HG03354 (cell line): Measurements from ENCODE around the gene APOL5.
"Not testable (repeated sequence)": the region's sequence is repeated elsewhere in the genome, so short reads cannot be mapped to it uniquely, and the experiment has no call there.

Experiments used
- ATAC-seq: cut with Tn5 transposase; IDR thresholded peaks from one replicate; pipeline ENCODE4 v1.9.1; 2021; ENCODE audit warnings: mild to moderate bottlenecking; ENCODE audit not compliant: unreplicated experiment, poor library complexity, severe bottlenecking

Gene APOL5, protein sequence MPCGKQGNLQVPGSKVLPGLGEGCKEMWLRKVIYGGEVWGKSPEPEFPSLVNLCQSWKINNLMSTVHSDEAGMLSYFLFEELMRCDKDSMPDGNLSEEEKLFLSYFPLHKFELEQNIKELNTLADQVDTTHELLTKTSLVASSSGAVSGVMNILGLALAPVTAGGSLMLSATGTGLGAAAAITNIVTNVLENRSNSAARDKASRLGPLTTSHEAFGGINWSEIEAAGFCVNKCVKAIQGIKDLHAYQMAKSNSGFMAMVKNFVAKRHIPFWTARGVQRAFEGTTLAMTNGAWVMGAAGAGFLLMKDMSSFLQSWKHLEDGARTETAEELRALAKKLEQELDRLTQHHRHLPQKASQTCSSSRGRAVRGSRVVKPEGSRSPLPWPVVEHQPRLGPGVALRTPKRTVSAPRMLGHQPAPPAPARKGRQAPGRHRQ

DNA sequence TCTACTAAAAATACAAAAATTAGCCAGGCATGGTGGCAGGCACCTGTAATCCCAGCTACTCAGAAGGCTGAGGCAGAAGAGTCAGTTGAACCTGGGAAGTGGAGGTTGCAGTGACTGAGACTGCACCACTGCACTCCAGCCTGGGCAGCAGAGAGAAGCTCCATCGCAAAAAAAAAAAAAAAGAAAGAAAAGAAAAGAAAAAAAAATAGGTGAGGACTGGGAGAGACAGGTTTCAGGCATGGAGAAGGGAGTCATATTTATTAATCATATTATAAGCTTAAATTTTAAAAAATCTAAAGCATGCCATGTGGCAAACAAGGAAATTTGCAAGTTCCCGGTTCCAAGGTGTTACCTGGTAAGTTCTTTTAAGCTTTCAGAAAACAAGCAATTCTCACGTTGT, at the start of gene APOL5:
TSS of gene APOL5 (plus strand) at position 301 of the 400 bp plus-strand sequence. CDS start at position 301, 0 bp downstream.
- no peak for ATAC-seq

DNA sequence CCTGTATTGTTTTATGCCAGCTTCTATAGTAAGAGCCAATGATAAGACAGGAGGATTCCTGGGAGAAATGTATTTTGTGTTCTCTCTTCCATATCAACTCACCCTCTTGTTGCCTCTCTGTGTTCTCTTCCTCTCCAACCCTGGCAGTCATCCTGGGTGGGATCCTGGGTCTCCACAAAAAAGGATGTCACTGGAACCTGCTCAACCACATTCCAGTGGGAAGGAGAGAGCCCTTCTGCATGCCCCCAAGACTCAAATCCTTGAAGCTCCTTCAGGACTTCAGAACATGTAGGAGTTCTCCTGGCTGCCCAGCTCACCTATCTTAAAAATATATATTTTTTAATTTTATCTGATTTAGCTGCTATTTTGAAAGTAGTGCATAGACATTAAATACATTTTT, 43.3 kb upstream of the APOL5 start:
- no peak for ATAC-seq

DNA sequence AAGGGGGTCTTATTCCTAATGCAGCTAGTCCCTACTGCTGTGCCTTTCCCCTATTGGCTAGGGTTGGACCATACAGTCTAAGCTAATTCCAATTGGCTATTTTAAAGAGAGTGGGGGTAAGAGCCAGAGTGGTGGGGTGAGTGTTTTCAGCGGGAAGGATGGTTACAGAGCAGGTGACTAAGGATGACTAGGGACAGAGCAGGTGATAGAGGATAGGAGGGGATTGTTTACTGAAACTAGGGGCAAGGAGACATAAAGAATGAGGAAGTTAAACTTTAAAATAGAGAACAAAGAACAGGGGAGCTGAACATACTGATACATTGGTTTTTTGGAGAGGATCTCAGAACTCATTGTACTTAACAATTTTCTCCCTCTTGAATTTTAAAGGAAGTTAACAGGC, 41.6 kb upstream of the APOL5 start:
- ATAC-seq: not testable (repeated sequence)

DNA sequence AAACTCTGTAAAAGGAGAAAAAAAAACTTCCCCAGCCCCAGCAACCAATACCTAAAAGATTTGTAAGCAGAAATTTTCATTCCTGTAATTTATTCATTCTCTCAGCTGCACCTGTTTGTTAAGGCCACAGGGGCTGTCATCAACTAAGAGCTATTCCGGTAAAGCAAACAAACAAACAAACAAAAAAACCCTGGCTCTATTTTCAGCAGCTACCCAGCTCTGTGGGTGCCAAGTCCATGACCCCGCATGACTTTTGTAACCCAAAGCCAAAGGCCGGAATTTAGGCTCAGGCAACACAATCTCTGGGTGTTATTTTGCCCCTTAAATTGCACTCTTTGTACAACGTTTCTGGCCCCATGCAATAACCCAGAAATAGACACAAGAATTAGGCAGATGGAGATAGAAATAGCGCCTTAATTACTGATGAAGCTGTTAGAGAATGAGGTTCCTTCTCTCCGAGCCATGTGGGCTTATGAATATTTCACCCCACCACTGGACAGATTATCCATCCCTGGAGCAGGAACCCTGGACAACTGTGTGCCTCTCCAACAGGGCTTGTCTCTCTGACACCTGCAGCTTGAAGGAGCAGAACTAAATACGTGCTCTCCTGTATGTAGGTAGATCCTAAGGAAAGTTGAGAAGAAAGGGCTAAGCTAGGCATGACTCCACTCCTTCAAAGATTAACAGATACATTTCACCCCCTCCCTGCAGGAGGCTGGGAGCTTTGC, 40.0 kb upstream of the APOL5 start:
- ATAC-seq: no peak

DNA sequence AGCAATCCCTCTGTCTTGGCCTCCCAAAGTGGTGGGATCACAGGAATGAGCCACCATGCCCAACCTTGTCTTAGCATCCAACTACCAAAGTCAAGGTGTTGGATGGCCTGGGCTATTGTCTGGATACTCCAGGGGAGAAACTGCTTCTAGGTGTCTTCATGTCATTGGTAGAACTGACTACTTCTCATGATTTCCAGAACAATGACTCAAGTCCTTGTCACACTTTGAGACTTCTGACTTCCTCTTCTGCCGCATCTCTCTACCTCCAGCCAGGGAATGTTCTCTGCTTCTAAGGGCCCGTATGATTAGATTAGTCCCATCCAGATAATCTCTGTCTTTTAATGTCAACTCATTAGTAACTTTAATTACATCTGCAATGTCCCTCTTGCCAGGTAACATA, 38.8 kb upstream of the APOL5 start:
- ATAC-seq: no peak

DNA sequence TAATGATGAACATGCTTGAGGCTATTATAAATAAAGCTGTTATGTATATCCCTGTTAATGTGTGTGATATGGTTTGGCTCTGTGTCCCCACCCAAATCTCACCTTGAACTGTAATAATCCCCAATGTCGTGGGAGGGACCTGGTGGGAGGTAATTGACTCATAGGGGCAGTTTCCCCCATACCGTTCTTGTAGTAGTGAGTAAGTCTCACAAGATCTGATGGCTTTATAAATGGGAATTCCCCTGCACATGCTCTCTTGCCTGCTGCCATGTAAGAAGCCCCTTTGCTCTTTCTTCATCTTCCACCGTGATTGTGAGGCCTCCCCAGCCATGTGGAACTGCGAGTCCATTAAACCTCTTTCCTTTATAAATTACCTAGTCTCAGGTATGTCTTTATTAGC, 38.2 kb upstream of the APOL5 start:
- not testable (repeated sequence) for ATAC-seq

DNA sequence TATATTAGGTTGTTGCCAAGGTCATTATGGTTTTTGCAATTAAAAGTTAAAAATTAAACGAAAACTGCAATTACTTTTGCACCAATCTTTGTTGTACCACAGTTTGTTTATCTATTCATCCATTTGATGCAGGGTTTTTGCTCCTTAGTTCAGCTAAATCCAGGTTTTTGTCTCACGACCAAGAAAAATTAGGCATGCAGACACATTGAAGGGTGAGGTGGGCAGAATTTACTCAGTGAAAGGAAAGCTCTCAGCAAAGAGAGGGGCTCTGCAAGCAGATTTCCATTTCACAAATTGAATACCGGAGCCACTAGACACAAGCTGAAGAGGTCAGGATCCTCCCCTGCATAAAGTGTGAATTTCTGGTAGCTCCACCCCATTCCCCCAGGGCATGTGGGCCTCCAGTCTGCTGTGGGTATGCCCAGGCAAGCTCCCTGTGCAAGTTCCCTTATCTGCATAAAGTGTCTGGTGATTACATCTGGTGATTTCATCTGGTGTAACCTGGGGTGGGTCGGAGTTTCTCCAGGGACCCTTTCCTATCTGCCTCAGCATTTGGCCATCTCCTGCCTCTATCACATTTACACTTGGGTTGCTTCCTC, 36.1 kb upstream of the APOL5 start:
- ATAC-seq: no peak

DNA sequence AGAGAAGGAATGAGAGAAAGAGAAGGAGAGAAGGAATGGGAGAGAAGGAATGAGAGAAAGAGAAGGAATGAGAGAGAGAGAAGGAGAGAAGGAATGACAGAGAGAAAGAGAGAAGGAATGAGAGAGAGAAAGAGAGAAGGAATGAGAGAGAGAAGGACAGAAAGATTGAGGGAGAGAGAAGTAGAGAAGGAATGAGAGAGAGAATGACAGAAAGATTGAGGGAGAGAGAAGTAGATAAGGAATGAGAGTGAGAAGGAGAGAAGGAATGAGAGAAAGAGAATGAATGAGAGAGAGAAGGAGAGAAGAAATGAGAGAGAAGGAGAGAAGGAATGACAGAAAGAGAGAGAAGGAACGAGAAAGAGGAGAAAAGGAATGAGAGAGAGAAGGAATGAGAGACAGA, 34.1 kb upstream of the APOL5 start:
- ATAC-seq: no peak

DNA sequence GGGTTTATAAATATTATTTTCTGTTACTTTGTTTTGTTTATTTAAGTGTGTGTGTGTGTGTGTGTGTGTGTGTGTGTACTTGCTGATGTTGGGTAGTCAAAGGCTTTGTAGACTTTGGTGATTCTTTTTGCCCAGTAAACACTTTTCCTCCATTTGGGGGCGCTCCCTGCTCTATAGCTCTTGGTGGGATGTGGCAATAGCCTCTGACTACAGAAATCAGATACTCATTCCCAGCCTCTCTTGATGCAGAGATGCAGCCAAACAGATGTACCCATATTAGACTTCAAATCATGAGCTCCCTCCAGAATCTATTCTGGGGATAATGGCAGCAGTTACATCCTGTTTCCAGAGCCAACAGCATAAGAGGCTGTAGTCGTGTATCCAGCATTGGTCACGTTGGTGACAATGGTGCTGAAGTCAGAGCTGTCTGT, 33.4 kb upstream of the APOL5 start:
- no peak for ATAC-seq

DNA sequence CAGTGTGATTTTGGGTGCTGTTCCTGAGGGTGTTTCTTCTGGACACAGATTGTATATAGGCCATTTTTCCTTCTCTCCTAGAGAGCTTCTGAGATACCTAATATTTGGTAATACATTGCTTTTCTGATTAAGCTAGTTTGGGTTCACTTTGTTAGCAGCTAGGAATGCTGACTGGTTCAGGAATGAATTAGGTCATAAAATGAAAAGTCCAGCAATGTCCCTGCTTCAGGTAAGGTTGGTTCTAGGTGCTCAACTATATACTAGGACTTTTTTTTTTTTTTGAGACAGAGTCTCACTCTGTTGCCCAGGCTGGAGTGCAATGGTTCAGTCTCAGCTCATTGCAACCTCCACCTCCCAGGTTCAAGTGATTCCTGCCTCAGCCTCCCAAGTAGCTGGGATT, 32.9 kb upstream of the APOL5 start:
- no peak for ATAC-seq

DNA sequence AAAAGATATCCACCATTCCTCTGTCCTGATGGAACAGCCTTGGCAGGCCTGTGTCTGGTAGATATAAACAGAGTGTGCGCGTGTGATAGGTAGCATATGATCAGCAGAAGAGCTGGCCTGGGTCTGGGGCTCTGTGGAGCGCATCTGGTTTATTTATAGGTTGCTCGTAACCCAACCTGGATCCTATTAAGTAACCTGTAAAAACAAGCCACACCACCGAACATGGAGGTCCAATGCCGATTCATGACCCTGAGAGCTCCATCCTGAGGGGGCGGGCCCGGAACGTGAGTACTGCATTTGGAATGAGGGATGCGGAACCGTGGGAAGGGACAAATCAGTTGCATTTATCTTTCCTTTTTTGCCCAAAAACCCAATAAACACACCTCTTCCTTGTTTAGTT, 31.9 kb upstream of the APOL5 start:
- no peak for ATAC-seq

DNA sequence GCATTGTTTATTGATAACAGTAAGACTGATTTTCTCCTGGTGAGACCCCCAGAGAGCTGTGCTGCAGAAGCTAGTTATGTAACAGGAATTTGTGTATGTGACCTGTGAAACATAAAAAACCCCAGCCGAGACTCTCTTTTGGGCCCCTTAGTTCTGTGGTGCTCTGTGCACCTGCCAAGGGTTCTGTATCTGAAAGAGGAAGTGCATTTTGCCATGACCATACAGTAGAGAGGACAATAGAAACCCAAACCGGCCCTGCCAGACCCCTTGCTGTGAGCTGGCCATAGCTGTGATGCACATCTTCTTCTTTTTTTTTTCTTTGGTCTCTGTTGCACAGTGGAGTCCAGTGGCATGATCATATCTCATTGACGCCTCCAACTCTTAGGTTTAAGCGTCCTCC, 31.4 kb upstream of the APOL5 start:
- ATAC-seq: no peak

DNA sequence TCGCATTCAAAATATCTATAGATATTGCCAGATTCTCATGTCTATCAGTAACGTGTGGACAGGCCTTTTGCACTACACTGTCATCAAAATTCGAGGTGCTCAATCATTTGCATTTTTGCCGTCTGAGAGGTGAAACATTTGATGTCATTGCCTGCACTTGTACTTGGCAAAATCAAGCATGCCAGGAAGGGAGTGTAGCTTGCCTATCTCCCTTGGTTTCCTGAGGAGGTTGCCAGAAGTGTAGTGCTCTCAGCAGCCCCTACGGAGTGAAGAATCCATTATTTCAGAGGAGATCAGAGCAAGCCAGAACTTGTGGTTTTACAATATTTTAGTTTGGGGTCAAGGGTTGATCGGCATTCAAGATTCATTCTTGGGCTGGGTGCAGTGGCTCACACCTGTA, 30.2 kb upstream of the APOL5 start:
- ATAC-seq: no peak

DNA sequence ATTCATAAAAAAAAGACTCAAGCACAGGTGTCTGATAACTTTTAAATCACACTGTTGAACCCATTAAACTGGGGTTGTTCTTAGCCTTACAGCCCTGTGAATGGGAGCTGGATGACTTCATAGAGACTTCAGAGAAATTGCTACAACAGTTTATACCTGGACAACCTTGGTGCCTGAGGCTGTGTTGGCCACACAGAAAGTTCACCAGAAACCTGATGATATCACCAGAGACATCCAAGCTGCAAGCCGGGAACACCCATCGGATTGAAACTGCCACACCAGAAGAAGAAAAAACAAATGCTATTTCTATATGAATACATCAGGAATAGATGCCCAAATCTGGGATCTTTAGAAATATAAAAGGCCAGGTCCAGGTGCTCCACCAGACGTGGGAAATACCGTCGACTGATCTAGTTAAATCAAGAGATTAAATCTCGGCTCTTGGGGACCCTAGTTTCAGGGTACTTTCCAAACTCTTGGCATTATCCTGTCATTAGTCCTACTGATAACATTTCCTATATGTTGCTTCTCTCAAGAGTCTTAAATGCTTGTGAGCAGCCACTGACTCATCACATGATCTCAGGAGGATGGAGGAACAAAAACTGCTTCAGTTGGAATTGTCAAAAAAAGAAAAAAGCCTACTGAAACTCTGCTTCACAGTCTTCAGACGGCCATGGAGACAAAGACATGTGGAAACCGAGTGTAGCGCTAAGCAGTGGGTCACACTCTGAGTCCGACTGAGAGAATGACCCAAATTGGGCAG, 28.6 kb upstream of the APOL5 start:
- no peak for ATAC-seq

DNA sequence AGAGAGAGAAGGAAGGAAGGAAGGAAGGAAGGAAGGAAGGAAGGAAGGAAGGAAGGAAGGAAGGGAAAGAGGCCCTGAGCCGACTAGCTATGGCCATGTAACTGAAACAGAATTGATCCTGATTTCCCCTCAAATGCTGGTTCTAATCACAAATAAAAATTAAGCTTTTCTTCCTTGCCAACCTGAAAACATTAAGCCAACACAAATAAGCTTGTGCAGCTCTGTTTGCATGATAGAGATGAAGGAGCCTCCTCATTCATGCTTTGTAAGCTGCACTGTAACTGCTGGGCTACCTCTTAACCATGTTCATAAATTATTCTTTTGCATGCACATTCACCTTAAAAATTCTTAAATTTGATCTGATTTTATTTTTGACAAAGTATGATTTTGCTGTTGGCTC, 27.7 kb upstream of the APOL5 start:
- no peak for ATAC-seq

DNA sequence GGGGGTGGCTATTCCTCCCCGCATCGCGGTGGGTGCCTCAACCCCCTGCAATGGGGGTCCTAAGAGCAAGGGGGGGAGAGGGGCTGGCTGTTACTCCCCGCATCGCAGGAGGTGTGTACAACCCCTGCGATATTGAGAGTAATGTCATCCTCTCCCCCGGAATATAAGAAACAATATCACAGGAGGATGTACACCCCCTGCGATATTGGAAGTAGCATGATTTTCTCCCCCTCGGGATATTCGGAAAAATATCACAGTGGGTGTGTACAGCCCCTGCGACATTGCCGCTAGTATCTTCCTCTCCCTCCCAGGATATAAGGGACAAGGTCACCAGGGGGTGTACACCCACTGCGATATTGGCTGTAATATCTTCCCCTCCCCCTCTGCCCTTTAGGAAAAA, 22.5 kb upstream of the APOL5 start:
- no peak for ATAC-seq

DNA sequence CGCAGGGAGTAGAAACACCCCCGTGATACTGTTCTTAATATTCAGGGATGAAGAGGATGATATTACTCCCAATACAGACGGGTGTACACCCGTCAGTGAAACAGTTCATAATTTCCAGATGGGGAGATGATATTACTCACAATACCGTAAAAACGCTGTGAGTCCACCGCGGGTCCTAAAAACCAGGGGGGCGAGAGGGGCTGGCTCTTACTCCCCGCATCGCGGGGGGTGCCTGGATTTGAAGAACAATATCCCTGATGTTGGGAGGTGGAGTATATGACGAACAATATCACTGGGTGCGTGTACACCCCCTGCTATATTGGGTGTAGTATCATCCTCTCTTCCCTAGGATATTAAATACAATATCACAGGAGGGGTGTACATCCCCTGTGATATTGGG, 20.5 kb upstream of the APOL5 start:
- ATAC-seq: no peak

DNA sequence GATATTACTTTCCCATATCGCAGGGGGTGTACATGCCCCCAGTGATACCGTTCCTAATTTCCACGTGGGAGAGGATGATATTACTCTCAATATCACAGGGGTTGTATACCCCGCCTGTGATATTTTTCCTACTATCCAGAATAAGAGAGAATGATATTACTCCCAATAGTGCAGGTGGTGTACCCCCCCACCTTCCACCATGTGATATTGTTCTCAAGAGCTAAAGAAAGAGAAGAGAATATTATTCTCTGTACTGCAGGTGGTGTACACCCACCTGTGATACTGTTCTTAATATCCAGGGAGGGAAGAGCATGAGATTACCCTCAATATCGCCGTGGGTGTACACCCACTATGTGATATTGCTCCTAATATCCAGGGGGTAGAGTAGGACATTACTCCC, 17.8 kb upstream of the APOL5 start:
- ATAC-seq: not testable (repeated sequence)

DNA sequence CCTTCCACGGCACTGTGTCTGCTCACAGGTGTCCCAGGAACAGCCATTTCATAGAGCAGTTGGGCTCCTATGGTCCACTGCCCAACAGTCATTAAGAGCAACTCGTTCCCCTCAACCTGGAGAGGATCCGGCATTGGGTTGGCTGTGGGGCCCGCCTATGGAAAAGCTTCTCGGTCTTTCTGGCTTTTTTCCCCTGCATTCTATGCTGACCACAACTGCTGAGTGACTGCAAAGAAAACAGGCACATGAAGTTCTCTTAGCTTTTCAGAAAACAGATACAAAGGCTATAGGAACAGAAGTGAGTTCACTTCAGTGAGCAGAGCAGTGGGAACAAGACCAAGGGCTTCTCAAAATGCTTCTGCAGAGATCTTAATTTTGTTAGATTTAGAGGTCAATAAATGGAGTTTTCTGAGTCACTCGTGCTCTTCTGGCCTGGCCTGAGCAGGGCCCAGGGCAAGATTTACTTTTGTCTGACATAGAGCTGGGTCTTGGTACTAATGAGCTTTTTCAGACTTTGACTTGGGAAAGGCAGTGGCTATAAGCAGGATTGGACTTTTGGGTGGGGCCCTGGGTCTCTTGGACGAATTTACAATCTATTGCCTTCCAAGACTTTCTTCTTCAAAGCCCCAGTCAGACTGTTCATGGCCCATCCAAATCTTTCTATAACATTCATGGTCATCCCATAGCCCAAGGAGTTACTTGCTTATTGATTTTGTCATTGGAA, 13.6 kb upstream of the APOL5 start:
- no peak for ATAC-seq
